Sigmoid colon (tissue), 4 donors: Measurements from ENCODE around the gene ZNF672.

Experiments used
- CTCF ChIP-seq, 4 experiments: fragments of 450-650 bp in 3 of 4; fragments of 200-600 bp in 1 of 4; IDR thresholded peaks; one replicate each; pipeline ENCODE4 v1.5.1; 2016 to 2019; ENCODE audit warnings: antibody characterized with exemption in 4 of 4, mild to moderate bottlenecking in 3 of 4, moderate library complexity in 2 of 4
- POLR2A ChIP-seq, 2 donors: fragments of 450-650 bp; IDR thresholded peaks; one replicate each; pipeline ENCODE4 v1.6.1; 2016; ENCODE audit warnings: antibody characterized with exemption in 2 of 2, mild to moderate bottlenecking in 2 of 2, moderate library complexity in 2 of 2
- POLR2AphosphoS5 ChIP-seq, 4 donors: sonication (generic); formaldehyde crosslinking; IDR thresholded peaks; one replicate each; pipeline ENCODE4 v1.6.1; 2017; ENCODE audit warnings: antibody characterized with exemption in 4 of 4

GRCh38 chr1:248852481-248853405 lies 14.7 kb downstream of the ZNF672 start:
- TF ChIP-seq CTCF (IDR thresholded peaks at IDR 0.05), result no peak
- no peak for TF ChIP-seq POLR2AphosphoS5 (IDR thresholded peaks at IDR 0.05)
- TF ChIP-seq POLR2A (IDR thresholded peaks at IDR 0.05), result no peak
